HG02678 (cell line): ENCODE measurements around the gene AP2B1.
"Not testable (repeated sequence)": the region's sequence is repeated elsewhere in the genome, so short reads cannot be mapped to it uniquely, and the experiment has no call there.

ENCODE experiments used
- ATAC-seq: cut with Tn5 transposase; IDR thresholded peaks from one replicate; pipeline ENCODE4 v1.9.1; 2021; ENCODE audit warnings: mild to moderate bottlenecking, moderate library complexity; ENCODE audit not compliant: unreplicated experiment

Gene AP2B1

GRCh38 chr17:35743626-35744328 lies 156.7 kb downstream of the AP2B1 start:
- ATAC-seq: no peak

GRCh38 chr17:35744830-35745229 lies 157.7 kb downstream of the AP2B1 start:
- no peak for ATAC-seq

DNA sequence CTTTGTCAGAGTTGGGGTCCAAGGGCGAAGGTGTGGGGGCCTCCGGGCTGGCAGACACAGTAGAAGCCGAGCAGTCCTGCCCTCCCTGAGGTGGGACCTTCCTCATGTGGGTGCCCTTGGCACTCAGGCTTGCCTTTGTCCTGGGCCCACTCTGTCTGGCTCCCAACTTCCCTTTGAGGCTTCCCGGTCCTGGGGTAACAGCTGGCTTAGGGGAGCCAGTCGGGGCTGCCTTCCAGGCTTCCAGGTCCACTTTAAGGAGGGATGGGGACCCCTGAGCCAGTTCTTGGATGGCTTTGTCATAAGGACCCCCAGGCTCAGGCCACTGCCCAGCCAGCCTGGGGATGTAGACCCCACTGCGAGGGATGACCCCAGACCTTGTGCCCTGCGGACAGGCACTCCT lies 158.1 kb downstream of the AP2B1 start:
- ATAC-seq: no peak

DNA sequence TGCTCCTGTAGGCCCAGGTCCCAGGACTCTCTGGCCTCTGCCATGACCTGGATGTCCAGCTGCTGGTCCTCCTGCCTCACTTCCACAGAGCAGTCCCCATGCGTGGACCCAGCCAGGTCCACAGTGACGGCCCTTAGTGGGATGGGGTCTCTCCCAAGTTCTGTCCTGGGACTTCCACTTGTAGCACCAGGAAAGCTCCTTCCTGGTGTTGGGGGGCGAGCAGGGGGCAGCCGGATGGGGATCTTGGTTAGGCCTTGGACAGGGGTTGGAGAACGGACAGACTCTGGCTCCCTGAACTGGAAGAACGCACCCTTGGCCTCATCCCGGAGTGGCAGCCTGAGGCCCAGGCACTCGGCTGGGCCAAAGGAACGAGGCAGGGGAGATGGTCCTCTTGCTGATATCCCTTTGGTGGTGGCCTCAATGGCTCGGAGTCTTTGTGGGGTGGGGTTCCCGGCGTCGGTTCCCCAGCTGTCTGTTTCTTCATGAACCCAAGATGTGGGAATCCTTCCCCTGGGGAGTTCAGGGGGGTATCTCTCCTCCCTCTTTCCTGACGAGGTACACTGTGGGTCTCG lies 158.7 kb downstream of the AP2B1 start:
- ATAC-seq: no peak

- no peak for ATAC-seq
These were observed 160.5 kb downstream of the AP2B1 start for GRCh38 chr17:35747540-35748017.

- ATAC-seq: no peak
These were observed 161.3 kb downstream of the AP2B1 start for GRCh38 chr17:35748341-35748841.

GRCh38 chr17:35748979-35749378 lies 161.9 kb downstream of the AP2B1 start:
- no peak for ATAC-seq

GRCh38 chr17:35749560-35750412 lies 162.7 kb downstream of the AP2B1 start:
- no peak for ATAC-seq

- no peak for ATAC-seq
These were observed 163.6 kb downstream of the AP2B1 start for GRCh38 chr17:35750526-35751395.

DNA sequence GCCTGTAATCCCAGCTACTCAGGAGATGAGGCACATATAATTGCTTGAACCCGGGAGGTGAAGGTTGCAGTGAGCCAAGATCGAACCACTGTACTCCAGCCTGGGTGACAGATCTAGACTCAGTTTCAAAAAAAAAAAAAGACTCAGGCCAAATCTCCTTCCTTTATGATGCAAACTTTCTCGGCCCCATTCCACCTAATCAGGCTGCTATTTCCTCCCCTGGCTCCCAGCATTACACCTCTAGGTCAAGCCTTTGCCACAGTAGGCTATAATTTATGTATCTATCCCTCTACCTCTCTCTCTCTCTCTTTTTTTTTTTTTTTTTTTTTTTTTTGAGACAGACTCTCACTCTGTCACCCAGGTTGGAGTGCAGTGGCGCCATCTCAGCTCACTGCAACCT lies 164.4 kb downstream of the AP2B1 start:
- ATAC-seq: not testable (repeated sequence)

DNA sequence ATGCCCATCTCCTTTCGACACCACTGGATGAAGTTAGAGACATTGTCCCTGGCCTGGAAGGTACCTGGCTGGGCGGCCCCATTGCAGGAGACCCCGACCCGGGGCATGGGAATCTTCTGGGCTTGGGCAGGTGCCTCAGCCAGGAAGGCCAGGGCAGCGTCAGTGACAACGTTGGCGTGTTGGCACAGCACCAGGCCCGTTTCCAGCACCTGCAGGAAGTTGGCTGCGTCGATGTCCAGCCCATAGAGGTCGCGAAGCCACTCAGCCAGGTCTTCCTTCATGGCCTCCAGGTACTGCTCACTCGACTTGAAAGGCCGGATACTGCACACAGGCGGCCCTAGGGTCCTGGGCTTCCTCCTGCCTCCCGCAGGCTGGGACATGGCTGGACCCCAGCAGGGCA lies 165.3 kb downstream of the AP2B1 start:
- no peak for ATAC-seq

DNA sequence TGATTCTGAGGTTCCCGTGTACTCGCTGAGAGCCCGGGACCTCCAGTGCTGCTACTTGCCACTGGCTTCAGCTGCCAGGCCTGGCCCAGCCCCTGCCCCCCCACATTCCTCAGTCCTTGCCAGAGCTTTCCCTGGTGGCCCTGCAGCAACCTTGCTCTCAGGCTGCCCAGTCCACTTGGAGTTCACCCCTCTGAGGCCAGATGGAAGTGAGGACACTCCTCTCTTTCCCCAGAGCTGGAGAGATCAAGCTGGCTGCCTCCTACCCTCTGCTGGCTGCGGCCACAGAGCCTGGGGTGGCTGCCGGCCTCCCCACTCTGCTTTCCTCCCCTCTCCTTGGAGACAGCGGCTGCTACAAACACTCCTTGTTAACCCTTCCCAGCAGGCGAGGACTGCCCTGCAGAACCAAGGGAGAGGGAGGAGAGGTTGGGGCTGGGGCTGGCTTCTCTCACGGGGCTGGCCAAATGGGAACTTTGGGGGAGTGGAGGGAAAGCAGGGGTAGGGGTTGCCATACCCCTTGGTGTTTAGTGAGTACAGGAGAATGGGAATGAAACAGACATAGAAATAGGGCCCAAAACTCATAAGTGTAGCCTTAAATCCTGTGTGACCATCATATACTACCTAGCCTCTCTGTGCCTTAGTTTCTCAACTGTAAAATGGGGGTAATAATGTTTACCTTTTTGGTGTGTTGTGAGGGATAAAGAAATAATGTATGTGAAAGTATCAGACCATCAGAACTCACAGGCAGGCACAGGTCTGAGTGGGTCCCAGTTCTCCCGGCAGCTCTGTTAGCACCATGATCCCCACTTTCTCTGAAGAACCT lies 166.0 kb downstream of the AP2B1 start, which contains the start of gene GAS2L2:
GAS2L2 (minus strand) TSS at position 295 of the 820 bp plus-strand sequence. CDS start 389 bp downstream, outside the sequence.
- ATAC-seq: no peak

DNA sequence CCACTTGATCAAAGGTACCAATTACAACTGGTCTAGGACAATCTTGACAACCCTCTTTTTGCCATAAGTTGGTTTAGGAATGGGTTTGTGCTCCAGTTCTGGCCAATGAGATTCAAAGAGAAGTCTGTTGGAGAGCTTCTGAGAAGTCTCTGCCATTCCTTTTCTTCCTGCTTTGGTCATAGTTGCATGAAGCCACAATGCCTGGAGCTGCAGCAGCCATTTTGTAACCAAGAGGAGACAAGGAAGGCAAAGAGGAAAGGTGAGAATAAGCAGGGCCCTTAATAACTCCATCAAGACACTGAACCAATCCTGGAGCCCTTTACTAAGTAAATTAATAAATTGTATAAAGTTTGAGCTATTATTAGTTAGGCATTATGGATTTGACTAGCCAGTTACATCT lies 170.1 kb downstream of the AP2B1 start:
- ATAC-seq: no peak

DNA sequence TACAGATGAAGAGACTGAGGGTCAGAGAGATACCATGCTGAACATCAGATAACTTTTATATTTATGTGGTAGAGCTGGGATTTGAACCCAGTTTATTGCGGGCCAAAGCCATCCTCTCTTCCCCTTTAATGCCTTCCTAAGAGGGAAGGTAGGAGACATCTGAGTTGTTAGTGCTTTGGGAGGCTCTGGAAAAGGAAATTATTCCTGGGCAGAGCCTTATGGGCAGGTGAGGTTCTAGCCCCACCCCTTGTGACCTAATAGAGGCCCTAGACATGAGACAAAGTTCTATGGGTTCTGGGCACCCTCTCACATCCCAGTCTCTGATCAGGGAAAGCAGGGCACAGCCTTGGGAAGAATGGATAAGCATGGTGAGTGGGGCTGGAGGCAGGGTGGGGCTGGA lies 173.5 kb downstream of the AP2B1 start, which contains the start of gene C17orf50:
C17orf50 (plus strand) TSS at position 301 of the 400 bp plus-strand sequence; CDS start at position 356, 55 bp downstream.
- ATAC-seq: no peak

DNA sequence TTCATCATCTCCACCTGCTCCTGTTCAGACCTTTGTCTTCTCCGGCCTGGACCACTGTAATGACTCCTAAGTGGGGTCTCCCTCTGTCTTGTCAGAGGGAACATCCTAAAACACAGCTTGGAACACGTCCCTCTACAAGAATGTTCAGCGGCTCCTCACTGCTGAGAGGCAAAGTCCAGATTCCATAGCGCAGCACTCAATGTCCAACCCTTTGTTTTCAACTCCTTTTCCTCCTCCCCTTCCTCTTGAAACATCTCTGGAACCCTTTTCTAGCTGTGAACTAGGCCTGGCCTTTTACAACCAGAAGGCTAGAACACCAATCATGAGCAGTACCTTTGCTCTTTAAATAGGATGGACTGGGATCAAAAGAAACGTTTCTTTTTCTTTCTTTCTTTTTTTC lies 174.5 kb downstream of the AP2B1 start:
- ATAC-seq: no peak

GRCh38 chr17:35763767-35764122 lies 176.6 kb downstream of the AP2B1 start:
- ATAC-seq: no peak

GRCh38 chr17:35764123-35764991 lies 177.2 kb downstream of the AP2B1 start:
- peak; percentile 92 for ATAC-seq

GRCh38 chr17:35765086-35765710 lies 178.1 kb downstream of the AP2B1 start:
- ATAC-seq: no peak
